T47D (cell line): Measurements from ENCODE around the gene MCCC1.

ENCODE experiments used
- DNase-seq, 2 experiments: peaks; one replicate each; pipeline versions ENCODE4 v3.0.0 to v3.0.0-alpha.2; 2011 to 2012; ENCODE audit warnings: low read depth in 1 of 2, low spot score in 1 of 2
- JUND ChIP-seq: IDR thresholded peaks from 2 replicates; pipeline ENCODE4 v1.6.1; 2012; ENCODE audit warnings: low read depth
- in situ Hi-C: cut with HindIII; loops from 2 replicates; pipeline ENCODE4 v1.10.0; 2016; ENCODE audit warnings: low sequenced_read_pairs, low pct_unique_long_range_greater_than_20kb

The MCCC1 gene

GRCh38 chr3:182965861-182966366 lies 133.4 kb downstream of the MCCC1 start:
- TF ChIP-seq JUND: no peak
- DNase-seq: no peak
- in situ Hi-C loops: no loop called here
